ENCODE measurements around the gene VIPAS39. TPM values are rescaled to one million over a fixed set of nuclear protein-coding genes. Genes with fewer than 3 reads are reported as not detected.

VIPAS39 gene
- total RNA-seq, 1 donor from 2014 or later, result 17.8 TPM

GRCh38 chr14:77495334-77495733 lies 37.9 kb upstream of the VIPAS39 start:
- DNase-seq (ENCODE audit: low read depth), result no peak
- no peak for TF ChIP-seq CTCF (conservative IDR thresholded peaks at IDR 0.05; ENCODE audit: low read depth, low read length)

GRCh38 chr14:77491056-77491455 lies 33.7 kb upstream of the VIPAS39 start:
- no peak overlapping the region for H3K4me3 ChIP-seq (ENCODE audit: low read depth, low read length)
- no peak for TF ChIP-seq CTCF (conservative IDR thresholded peaks at IDR 0.05; ENCODE audit: low read depth, low read length)
- DNase-seq (ENCODE audit: low read depth), result no peak

More at GRCh38 chr14:77495334-77495733, 37.9 kb upstream of the VIPAS39 start:
- no peak overlapping the region for H3K4me3 ChIP-seq (ENCODE audit: low read depth, low read length)

GRCh38 chr14:77490347-77490986 lies 33.1 kb upstream of the VIPAS39 start:
- DNase-seq (ENCODE audit: low read depth), result no peak
- no peak overlapping the region for H3K4me3 ChIP-seq (ENCODE audit: low read depth, low read length)
- no peak for TF ChIP-seq CTCF (conservative IDR thresholded peaks at IDR 0.05; ENCODE audit: low read depth, low read length)

GRCh38 chr14:77489041-77489440 lies 31.6 kb upstream of the VIPAS39 start:
- no peak overlapping the region for H3K4me3 ChIP-seq (ENCODE audit: low read depth, low read length)
- no peak for TF ChIP-seq CTCF (conservative IDR thresholded peaks at IDR 0.05; ENCODE audit: low read depth, low read length)
- no peak for DNase-seq (ENCODE audit: low read depth)

GRCh38 chr14:77488558-77488957 lies 31.2 kb upstream of the VIPAS39 start:
- H3K4me3 ChIP-seq (ENCODE audit: low read depth, low read length), result no peak overlapping the region
- no peak for TF ChIP-seq CTCF (conservative IDR thresholded peaks at IDR 0.05; ENCODE audit: low read depth, low read length)
- no peak for DNase-seq (ENCODE audit: low read depth)

GRCh38 chr14:77485901-77486678 lies 28.7 kb upstream of the VIPAS39 start:
- H3K4me3 ChIP-seq (ENCODE audit: low read depth, low read length), result no peak overlapping the region
- DNase-seq (ENCODE audit: low read depth), result no peak
- TF ChIP-seq CTCF (conservative IDR thresholded peaks at IDR 0.05; ENCODE audit: low read depth, low read length), result no peak

Measured in epithelial cell of proximal tubule (primary cell).